SU-DHL-6 (cell line): Measurements from ENCODE around the gene CERT1.
"Not testable (repeated sequence)": the region's sequence is repeated elsewhere in the genome, so short reads cannot be mapped to it uniquely, and the experiment has no call there.

ENCODE experiments used
- H2AFZ ChIP-seq: fragments of 200-600 bp; sonication (generic); 2 replicates; pipeline ENCODE4 v1.6.1; 2014; ENCODE audit warnings: low read depth, mild to moderate bottlenecking, moderate library complexity, mixed read lengths, antibody characterized with exemption, low read length; ENCODE audit not compliant: severe bottlenecking
- H3F3A ChIP-seq: fragments of 200-600 bp; shearing (Covaris generic); 2 replicates; pipeline ENCODE4 v1.6.0; 2016; ENCODE audit warnings: antibody characterized with exemption, mild to moderate bottlenecking; ENCODE audit not compliant: insufficient read depth
- H3K27ac ChIP-seq: fragments of 200-600 bp; sonication (generic); 2 replicates; pipeline ENCODE4 v1.5.1; 2016; ENCODE audit warnings: low read depth, mild to moderate bottlenecking, low read length, moderate library complexity, mixed read lengths
- H3K27me3 ChIP-seq: fragments of 200-600 bp; sonication (generic), shearing (Covaris generic); 2 replicates; pipeline ENCODE4 v1.6.0; 2014; ENCODE audit warnings: mild to moderate bottlenecking, low read length
- H3K36me3 ChIP-seq: fragments of 200-600 bp; sonication (generic); 2 replicates; pipeline ENCODE4 v1.6.1; 2014; ENCODE audit warnings: mild to moderate bottlenecking, low read length, mixed read lengths
- H3K4me2 ChIP-seq: fragments of 300-600, 200-600 bp; shearing (Covaris generic), sonication (generic); 2 replicates; pipeline ENCODE4 v1.6.0; 2014; ENCODE audit warnings: low read length, low read depth, mild to moderate bottlenecking; ENCODE audit not compliant: poor library complexity, severe bottlenecking
- H3K4me3 ChIP-seq: fragments of 200-600 bp; sonication (generic); 2 replicates; pipeline ENCODE4 v1.5.1; 2014; ENCODE audit warnings: antibody characterized with exemption, low read length, mild to moderate bottlenecking, mixed read lengths; ENCODE audit not compliant: insufficient read depth, poor library complexity, severe bottlenecking
- H3K79me2 ChIP-seq: fragments of 200-600 bp; sonication (generic); 2 replicates; pipeline ENCODE4 v1.6.1; 2014; ENCODE audit warnings: mild to moderate bottlenecking, low read length, moderate library complexity; ENCODE audit not compliant: insufficient read depth
- H3K9ac ChIP-seq: fragments of 200-600 bp; sonication (generic); 2 replicates; pipeline ENCODE4 v1.7.0; 2014; ENCODE audit warnings: mild to moderate bottlenecking, low read length
- H3K9me2 ChIP-seq: fragments of 200-600 bp; sonication (generic); replicated peaks from 2 replicates; pipeline ENCODE4 v1.6.1; 2014; ENCODE audit warnings: low read length; ENCODE audit not compliant: insufficient read depth
- H3K9me3 ChIP-seq: fragments of 200-600 bp; sonication (generic); 2 replicates; pipeline ENCODE4 v1.6.1; 2014; ENCODE audit warnings: low read length, mixed read lengths; ENCODE audit not compliant: insufficient read depth
- H4K20me1 ChIP-seq: fragments of 200-600 bp; sonication (generic); 2 replicates; pipeline ENCODE4 v1.6.1; 2014; ENCODE audit warnings: low read depth, mild to moderate bottlenecking, antibody characterized with exemption, low read length, moderate library complexity, mixed read lengths
- EZH2phosphoT487 ChIP-seq: fragments of 200-600 bp; sonication (generic), shearing (Covaris generic); conservative IDR thresholded peaks from 2 replicates; pipeline ENCODE4 v1.6.1; 2018; ENCODE audit warnings: mild to moderate bottlenecking, antibody characterized with exemption, low read length, moderate library complexity, mixed read lengths
- TF ChIP-seq, protein P1 (sequence below): fragments of 200-600 bp; sonication (generic); IDR thresholded peaks from one replicate; pipeline ENCODE4 v1.5.1; 2017; ENCODE audit warnings: antibody characterized with exemption, mild to moderate bottlenecking, low read length, moderate library complexity; ENCODE audit not compliant: insufficient read depth, poor library complexity, severe bottlenecking

The CERT1 gene

GRCh38 chr5:75511435-75512382, at the start of gene CERT1, which contains the start of gene POLK:
TSS of gene CERT1 (minus strand) at chr5:75511629. CDS start at chr5:75511207, 422 bp downstream.
TSS of gene POLK (plus strand) at chr5:75511891.
- no peaks in the 10 kb centered on the region for H3K27me3 ChIP-seq
- H4K20me1 ChIP-seq, result peaks cover 13% of the 10 kb centered on the region; the same call in 1 of the 2 replicates
- H2AFZ ChIP-seq, result peak within 1 kb of the TSS; percentile 80
- H3K9me2 ChIP-seq, result no peaks in the 10 kb centered on the region
- no peaks in the 10 kb centered on the region for H3K9me3 ChIP-seq
- TF ChIP-seq, protein P1, sequence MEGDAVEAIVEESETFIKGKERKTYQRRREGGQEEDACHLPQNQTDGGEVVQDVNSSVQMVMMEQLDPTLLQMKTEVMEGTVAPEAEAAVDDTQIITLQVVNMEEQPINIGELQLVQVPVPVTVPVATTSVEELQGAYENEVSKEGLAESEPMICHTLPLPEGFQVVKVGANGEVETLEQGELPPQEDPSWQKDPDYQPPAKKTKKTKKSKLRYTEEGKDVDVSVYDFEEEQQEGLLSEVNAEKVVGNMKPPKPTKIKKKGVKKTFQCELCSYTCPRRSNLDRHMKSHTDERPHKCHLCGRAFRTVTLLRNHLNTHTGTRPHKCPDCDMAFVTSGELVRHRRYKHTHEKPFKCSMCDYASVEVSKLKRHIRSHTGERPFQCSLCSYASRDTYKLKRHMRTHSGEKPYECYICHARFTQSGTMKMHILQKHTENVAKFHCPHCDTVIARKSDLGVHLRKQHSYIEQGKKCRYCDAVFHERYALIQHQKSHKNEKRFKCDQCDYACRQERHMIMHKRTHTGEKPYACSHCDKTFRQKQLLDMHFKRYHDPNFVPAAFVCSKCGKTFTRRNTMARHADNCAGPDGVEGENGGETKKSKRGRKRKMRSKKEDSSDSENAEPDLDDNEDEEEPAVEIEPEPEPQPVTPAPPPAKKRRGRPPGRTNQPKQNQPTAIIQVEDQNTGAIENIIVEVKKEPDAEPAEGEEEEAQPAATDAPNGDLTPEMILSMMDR, result no peak
- TF ChIP-seq EZH2phosphoT487, result no peak
- peak within 1 kb of the TSS; percentile 80 for H3K4me2 ChIP-seq
- H3K9ac ChIP-seq, result peak within 1 kb of the TSS; percentile 83
- H3K27ac ChIP-seq, result peak within 1 kb of the TSS; percentile 54
- 0 out of 2 replicates have a peak, but pooled peaks cover 3% of the 10 kb centered on the region for H3K36me3 ChIP-seq
- peaks cover 90% of the 10 kb centered on the region for H3K79me2 ChIP-seq
- peaks cover 15% of the 10 kb centered on the region; the same call in 1 of the 2 replicates for H3F3A ChIP-seq
- peak within 1 kb of the TSS; percentile 82 for H3K4me3 ChIP-seq

DNA sequence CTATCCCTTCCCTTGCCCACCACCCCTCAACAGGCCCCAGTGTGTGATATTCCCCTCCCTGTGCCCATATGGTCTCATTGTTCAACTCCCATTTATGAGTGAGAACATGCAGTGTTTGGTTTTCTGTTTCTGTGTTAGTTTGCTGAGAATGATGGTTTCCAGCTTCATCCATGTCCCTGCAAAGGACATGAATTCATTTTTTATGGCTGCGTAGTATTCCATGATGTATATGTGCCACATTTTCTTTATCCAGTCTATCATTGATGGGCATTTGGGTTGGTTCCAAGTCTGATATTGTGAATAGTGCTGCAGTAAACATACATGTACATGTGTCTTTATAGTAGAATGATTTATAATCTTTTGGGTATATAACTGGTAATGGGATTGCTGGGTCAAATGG, 49.2 kb upstream of the CERT1 start:
- H3F3A ChIP-seq, H3K4me3 ChIP-seq, H3K27ac ChIP-seq, H4K20me1 ChIP-seq, H3K4me2 ChIP-seq, H3K27me3 ChIP-seq, H2AFZ ChIP-seq, H3K9ac ChIP-seq, H3K9me3 ChIP-seq, H3K79me2 ChIP-seq, H3K36me3 ChIP-seq, H3K9me2 ChIP-seq: not testable (repeated sequence)

- no peak for TF ChIP-seq EZH2phosphoT487
- TF ChIP-seq, protein P1, result no peak
- no peak overlapping the region for H3K27ac ChIP-seq
- no peaks in the 10 kb centered on the region for H3K27me3 ChIP-seq
- H3K79me2 ChIP-seq, result 0 out of 2 replicates have a peak, but pooled peaks cover 3% of the 10 kb centered on the region
- H2AFZ ChIP-seq, result no peak overlapping the region
- no peak overlapping the region for H3K9ac ChIP-seq
- no peak overlapping the region for H3K4me3 ChIP-seq
- H4K20me1 ChIP-seq, result no peaks in the 10 kb centered on the region
- H3K4me2 ChIP-seq, result no peak overlapping the region
- H3K36me3 ChIP-seq, result peaks cover 8% of the 10 kb centered on the region; the same call in 1 of the 2 replicates
- no peaks in the 10 kb centered on the region for H3K9me2 ChIP-seq
- H3K9me3 ChIP-seq, result no peaks in the 10 kb centered on the region
- H3F3A ChIP-seq, result no peaks in the 10 kb centered on the region; the same call in 1 of the 2 replicates
Observed at GRCh38 chr5:75558981-75559632, 47.7 kb upstream of the CERT1 start.
